Lung (tissue), 12 donors: ENCODE data around the gene C14orf119. TPM values are rescaled to one million over a fixed set of nuclear protein-coding genes. Genes with fewer than 3 reads are reported as not detected.

ENCODE experiments used
- ATAC-seq: fragments of 200-7000 bp; cut with Tn5 transposase; one replicate; pipeline ENCODE4 v1.9.1; 2020; ENCODE audit warnings: moderate number of reproducible peaks; ENCODE audit not compliant: insufficient read depth, low FRiP score
- DNase-seq, 3 donors: peaks; one replicate each; pipeline ENCODE4 v3.0.0-alpha.2; 2013 to 2017
- H3K27ac ChIP-seq, 2 donors: one replicate each; pipeline ENCODE4 v1.5.1; 2013; ENCODE audit warnings: mild to moderate bottlenecking in 2 of 2, moderate library complexity in 2 of 2, control low read depth in 1 of 2, inconsistent platforms in 1 of 2, low read depth in 1 of 2, low read length in 1 of 2
- H3K27me3 ChIP-seq, 3 donors: one replicate each; pipeline ENCODE4 v1.5.1; 2013; ENCODE audit warnings: low read length in 2 of 3; ENCODE audit not compliant: control insufficient read depth in 3 of 3, insufficient read depth in 3 of 3
- H3K36me3 ChIP-seq, 4 donors: one replicate each; pipeline ENCODE4 v1.5.1; 2013; ENCODE audit warnings: low read length in 4 of 4, mild to moderate bottlenecking in 1 of 4, moderate library complexity in 1 of 4; ENCODE audit not compliant: control insufficient read depth in 4 of 4, insufficient read depth in 4 of 4
- H3K4me1 ChIP-seq, 5 donors: one replicate each; pipeline ENCODE4 v1.5.1; 2013; ENCODE audit warnings: low read length in 5 of 5, mild to moderate bottlenecking in 2 of 5, moderate library complexity in 1 of 5; ENCODE audit not compliant: control insufficient read depth in 5 of 5, insufficient read depth in 5 of 5
- H3K4me3 ChIP-seq: one replicate; pipeline ENCODE4 v1.5.1; 2013; ENCODE audit warnings: mild to moderate bottlenecking, control low read depth, moderate library complexity
- H3K9ac ChIP-seq, 2 donors: one replicate each; pipeline ENCODE4 v1.5.1; 2013; ENCODE audit warnings: low read length in 2 of 2, control low read depth in 1 of 2; ENCODE audit not compliant: insufficient read depth in 1 of 2
- H3K9me3 ChIP-seq, 4 donors: one replicate each; pipeline ENCODE4 v1.5.1; 2013; ENCODE audit warnings: low read length in 3 of 4, mild to moderate bottlenecking in 1 of 4, moderate library complexity in 1 of 4; ENCODE audit not compliant: control insufficient read depth in 4 of 4, insufficient read depth in 3 of 4
- WGBS, 2 donors: extraction: QIAGEN DNeasy Blood & Tissue Kit; methylation state at CpG; one replicate each; pipeline ENCODE4 v1.1.7; 2013; 5-methylcytosine and 5-hydroxymethylcytosine counted together
- polyA plus RNA-seq, 2 donors: library from polyadenylated mRNA; stranded (reverse); fragments of 200-250 nt; gene quantifications; one replicate each; pipeline ENCODE4 v1.2.1, GENCODE V29; 2013
- total RNA-seq, 2 donors: library from RNA; depleted of rRNA in 1 of 2; stranded (reverse); fragments of >200 nt in 1 of 2; gene quantifications; one replicate each; pipeline ENCODE4 v1.2.1, GENCODE V29; 2014 to 2021
- TF ChIP-seq, protein P1 (sequence below): IDR thresholded peaks from 2 replicates; pipeline ENCODE4 v1.5.1; 2012; ENCODE audit warnings: mild to moderate bottlenecking; ENCODE audit errors: control extremely low read depth, extremely low read depth
- donor health status: control.
- donor health status: control.
- donor health status: Bipolar disorder and iron deficiency.
- donor health status: healthy.
- donor health status: DM: yes; HTN: yes; CAD: no.

C14orf119 gene
- total and polyA plus RNA-seq, 4 donors: 23.9 to 64.9 (median 41.4) TPM

DNA sequence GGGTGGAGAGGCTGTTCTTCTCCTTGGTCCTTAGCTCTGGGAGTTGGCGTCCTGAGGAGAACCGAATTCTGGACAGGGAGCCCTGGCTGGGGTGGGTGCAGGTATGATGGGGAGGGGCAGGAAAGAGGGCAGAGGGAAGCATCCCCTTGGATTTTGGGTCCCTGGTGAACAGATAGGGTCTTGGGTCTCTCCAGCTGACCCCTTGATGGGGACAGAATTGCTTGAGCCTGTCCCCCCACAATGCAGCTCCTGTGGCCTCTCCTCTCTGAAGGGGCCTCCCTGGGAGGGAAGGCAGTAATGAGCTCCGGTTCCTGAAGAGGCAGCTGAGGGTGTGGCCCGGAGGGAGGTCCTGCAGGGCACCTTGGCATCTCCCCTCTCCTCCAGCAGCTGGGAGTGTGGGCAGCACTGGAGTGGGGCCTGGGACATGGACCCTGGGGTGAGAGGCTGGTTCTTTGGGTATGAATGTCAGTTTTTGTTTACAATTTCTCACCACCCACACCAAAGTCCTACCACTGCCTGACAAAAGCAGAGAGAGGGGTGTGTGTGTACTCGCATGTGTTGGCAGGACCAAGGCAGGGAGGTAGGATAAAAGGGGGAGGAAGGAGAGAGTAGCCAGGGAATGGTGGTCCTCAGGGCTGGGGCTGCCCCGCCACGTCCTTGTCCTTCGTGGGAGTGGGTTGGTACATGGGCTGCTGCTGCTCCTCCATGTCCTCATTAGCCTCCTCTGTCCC is 31.4 kb downstream of the C14orf119 start:
- ATAC-seq (no peak), DNase-seq (no peak)
- Histone ChIP-seq H3K27me3 (no peaks in the 10 kb centered on the region), H3K36me3 (peaks cover 0 to 41% (median 21%) of the 10 kb centered on the region in 4 donors), H3K9me3 (no peaks in the 10 kb centered on the region), H3K4me3 (no peak overlapping the region), H3K4me1 (peaks cover 0 to 13% (median 5%) of the 10 kb centered on the region in 5 donors), H3K27ac (no peak overlapping the region), H3K9ac (no peak overlapping the region)
- TF ChIP-seq, protein P1, sequence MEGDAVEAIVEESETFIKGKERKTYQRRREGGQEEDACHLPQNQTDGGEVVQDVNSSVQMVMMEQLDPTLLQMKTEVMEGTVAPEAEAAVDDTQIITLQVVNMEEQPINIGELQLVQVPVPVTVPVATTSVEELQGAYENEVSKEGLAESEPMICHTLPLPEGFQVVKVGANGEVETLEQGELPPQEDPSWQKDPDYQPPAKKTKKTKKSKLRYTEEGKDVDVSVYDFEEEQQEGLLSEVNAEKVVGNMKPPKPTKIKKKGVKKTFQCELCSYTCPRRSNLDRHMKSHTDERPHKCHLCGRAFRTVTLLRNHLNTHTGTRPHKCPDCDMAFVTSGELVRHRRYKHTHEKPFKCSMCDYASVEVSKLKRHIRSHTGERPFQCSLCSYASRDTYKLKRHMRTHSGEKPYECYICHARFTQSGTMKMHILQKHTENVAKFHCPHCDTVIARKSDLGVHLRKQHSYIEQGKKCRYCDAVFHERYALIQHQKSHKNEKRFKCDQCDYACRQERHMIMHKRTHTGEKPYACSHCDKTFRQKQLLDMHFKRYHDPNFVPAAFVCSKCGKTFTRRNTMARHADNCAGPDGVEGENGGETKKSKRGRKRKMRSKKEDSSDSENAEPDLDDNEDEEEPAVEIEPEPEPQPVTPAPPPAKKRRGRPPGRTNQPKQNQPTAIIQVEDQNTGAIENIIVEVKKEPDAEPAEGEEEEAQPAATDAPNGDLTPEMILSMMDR: no peak
- WGBS, 2 donors: 81 to 84% methylated on average over 8 of the region's 8 CpGs

DNA sequence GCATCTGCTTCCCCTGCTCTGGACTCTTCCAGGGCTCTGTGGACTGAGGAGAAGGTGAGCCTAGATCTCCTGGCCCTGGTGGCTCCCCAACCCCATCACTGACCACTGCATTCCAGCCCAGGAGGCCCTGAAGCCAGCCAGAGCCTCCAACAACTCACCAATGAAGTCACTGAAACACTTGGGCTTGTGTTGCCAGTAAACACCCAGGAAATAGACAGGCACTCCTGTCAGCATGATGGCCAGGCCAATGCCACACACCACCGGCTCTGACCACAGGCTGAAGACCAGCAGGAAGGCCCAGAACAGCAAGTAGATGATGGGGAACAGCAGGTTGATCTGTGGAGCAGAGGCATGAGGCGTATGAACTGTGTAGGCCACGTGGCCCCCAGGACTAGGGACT is 32.6 kb downstream of the C14orf119 start:
- TF ChIP-seq, protein P1: no peak
- H3K9ac ChIP-seq: no peak overlapping the region
- H3K4me1 ChIP-seq: peaks cover 0 to 7% (median 5%) of the 10 kb centered on the region in 5 donors
- 88 to 90% methylated on average over 3 of the region's 3 CpGs for WGBS, 2 donors
- no peaks in the 10 kb centered on the region for H3K9me3 ChIP-seq
- ATAC-seq (no peak), DNase-seq (no peak)
- no peaks in the 10 kb centered on the region for H3K27me3 ChIP-seq
- no peak overlapping the region for H3K27ac ChIP-seq
- H3K4me3 ChIP-seq: no peak overlapping the region
- peaks cover 0 to 45% (median 21%) of the 10 kb centered on the region in 4 donors for H3K36me3 ChIP-seq

DNA sequence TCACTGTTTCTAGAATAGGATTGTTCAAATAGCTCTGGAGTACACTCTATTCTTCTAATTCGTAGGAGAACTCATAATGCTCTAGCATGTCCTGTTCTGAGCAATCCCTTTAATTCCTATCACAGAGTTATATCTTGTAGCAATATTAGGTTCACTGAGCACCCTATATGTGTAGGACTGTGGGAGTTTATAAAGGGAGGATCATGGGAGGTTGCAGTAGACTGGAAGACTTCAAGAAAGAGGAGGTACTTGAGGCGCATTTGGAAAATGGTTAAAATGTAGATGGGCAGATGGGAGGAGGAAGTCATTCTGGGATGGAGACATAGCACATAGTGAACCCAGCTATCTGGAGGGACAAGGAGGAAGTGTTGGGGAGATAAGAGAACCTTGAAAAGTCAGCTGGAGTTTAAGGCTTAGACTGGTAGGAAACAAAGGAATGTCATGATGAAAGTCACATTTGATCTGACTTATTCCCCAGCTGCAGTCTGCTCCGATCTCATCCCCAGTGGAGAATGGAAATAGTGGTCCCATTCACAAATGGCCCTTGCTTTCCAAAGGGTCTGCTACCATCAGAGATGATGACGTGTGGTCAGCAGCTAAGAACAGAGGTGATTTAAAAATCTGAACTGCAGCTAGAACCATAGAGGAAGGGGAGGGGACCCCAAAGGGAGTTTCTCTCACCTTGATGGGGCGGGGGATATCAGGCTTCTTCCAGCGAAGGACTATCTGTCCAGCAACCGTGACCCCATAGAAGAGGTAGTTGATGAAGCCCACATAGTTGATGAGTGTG is 33.9 kb downstream of the C14orf119 start:
- ATAC-seq: no peak
- no peak for DNase-seq
- no peak overlapping the region for H3K4me3 ChIP-seq
- H3K36me3 ChIP-seq: peaks cover 0 to 45% (median 21%) of the 10 kb centered on the region in 4 donors
- H3K9ac ChIP-seq: no peak overlapping the region
- no peaks in the 10 kb centered on the region for H3K9me3 ChIP-seq
- H3K27me3 ChIP-seq: no peaks in the 10 kb centered on the region
- TF ChIP-seq, protein P1: no peak
- peaks cover 0 to under 1% (median 0%) of the 10 kb centered on the region in 5 donors for H3K4me1 ChIP-seq
- 79 to 90% methylated on average over 7 of the region's 7 CpGs for WGBS, 2 donors
- no peak overlapping the region for H3K27ac ChIP-seq
